ENCODE data around the gene PDGFA.

DNA sequence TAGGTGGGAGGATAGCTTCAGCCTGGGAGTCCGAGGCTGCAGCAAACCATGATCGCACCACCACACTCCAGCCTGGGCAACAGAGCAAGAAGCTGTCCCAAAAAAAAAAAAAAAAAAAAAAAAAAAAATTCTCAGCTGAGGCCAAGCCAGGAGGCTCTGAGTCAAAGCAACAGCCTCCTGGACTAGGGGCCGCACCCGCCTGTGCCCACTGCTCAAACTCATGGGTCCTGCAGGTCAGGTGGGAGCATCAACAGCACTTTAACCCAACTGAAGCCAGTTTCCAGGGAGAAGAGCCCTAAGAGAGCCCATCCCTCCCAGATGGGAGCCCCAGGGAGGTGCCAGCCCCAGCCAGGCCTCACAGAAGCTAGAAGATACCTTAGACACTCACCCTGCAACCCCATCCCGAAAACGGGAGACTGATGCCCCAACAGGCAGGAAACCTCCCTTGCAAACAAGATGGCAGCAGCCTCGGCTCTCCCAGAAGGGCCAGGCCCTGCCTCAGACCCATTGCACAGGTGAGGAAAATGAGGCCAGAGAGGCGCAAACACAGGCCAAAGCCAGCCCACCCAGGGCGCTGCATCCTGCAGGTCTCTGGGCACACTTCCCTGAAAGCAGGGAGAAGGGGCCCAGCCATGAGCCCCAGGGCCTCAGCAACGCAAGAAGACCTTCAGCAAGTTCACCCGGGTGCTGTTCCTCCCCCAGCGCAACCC lies 11.0 kb downstream of the PDGFA start:
- TF ChIP-seq, protein P1, sequence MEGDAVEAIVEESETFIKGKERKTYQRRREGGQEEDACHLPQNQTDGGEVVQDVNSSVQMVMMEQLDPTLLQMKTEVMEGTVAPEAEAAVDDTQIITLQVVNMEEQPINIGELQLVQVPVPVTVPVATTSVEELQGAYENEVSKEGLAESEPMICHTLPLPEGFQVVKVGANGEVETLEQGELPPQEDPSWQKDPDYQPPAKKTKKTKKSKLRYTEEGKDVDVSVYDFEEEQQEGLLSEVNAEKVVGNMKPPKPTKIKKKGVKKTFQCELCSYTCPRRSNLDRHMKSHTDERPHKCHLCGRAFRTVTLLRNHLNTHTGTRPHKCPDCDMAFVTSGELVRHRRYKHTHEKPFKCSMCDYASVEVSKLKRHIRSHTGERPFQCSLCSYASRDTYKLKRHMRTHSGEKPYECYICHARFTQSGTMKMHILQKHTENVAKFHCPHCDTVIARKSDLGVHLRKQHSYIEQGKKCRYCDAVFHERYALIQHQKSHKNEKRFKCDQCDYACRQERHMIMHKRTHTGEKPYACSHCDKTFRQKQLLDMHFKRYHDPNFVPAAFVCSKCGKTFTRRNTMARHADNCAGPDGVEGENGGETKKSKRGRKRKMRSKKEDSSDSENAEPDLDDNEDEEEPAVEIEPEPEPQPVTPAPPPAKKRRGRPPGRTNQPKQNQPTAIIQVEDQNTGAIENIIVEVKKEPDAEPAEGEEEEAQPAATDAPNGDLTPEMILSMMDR (IDR thresholded peaks at IDR 0.05; ENCODE audit: low read depth, low read length, poor library complexity, severe bottlenecking), result no peak
- no peak for TF ChIP-seq EZH2phosphoT487 (IDR thresholded peaks at IDR 0.05; ENCODE audit: borderline replicate concordance, low read length)

All from DOHH2 (cell line).